ENCODE data around the gene CDC42EP4.

CDC42EP4 gene

GRCh38 chr17:73311781-73312641 is at the start of gene CDC42EP4:
Gene CDC42EP4, minus strand, starts transcription at chr17:73312001. Its CDS starts 25,501 bp downstream, at chr17:73286500.
- peak; percentile 96 for DNase-seq (ENCODE audit: low read depth)
- no peak for TF ChIP-seq CTCF (conservative IDR thresholded peaks at IDR 0.05; ENCODE audit: low read depth, low read length)

GRCh38 chr17:73360961-73361761 is 49.4 kb upstream of the CDC42EP4 start:
- H3K4me3 ChIP-seq (ENCODE audit: low read depth, low read length) = no peak overlapping the region
- no peak for DNase-seq (ENCODE audit: low read depth)
- no peak for TF ChIP-seq CTCF (conservative IDR thresholded peaks at IDR 0.05; ENCODE audit: low read depth, low read length)

More at GRCh38 chr17:73311781-73312641, at the start of gene CDC42EP4:
- peak within 1 kb of the TSS; percentile 98 for H3K4me3 ChIP-seq (ENCODE audit: low read depth, low read length)

- TF ChIP-seq CTCF (conservative IDR thresholded peaks at IDR 0.05; ENCODE audit: low read depth, low read length) = no peak
- no peak for DNase-seq (ENCODE audit: low read depth)
- no peak overlapping the region for H3K4me3 ChIP-seq (ENCODE audit: low read depth, low read length)
These were observed 48.2 kb upstream of the CDC42EP4 start for GRCh38 chr17:73359987-73360410.

- DNase-seq (ENCODE audit: low read depth) = no peak
- no peak for TF ChIP-seq CTCF (conservative IDR thresholded peaks at IDR 0.05; ENCODE audit: low read depth, low read length)
- H3K4me3 ChIP-seq (ENCODE audit: low read depth, low read length) = no peak overlapping the region
These were observed 47.6 kb upstream of the CDC42EP4 start for GRCh38 chr17:73359352-73359751.

GRCh38 chr17:73358668-73359067 is 46.9 kb upstream of the CDC42EP4 start:
- DNase-seq (ENCODE audit: low read depth) = no peak
- H3K4me3 ChIP-seq (ENCODE audit: low read depth, low read length) = no peak overlapping the region
- TF ChIP-seq CTCF (conservative IDR thresholded peaks at IDR 0.05; ENCODE audit: low read depth, low read length) = no peak

- no peak for TF ChIP-seq CTCF (conservative IDR thresholded peaks at IDR 0.05; ENCODE audit: low read depth, low read length)
- H3K4me3 ChIP-seq (ENCODE audit: low read depth, low read length) = no peak overlapping the region
- DNase-seq (ENCODE audit: low read depth) = no peak
These were observed 46.2 kb upstream of the CDC42EP4 start for GRCh38 chr17:73357981-73358380.
